NCI-H748 (cell line): ENCODE data around the gene ANKRD35.
"Not testable (repeated sequence)": the region's sequence is repeated elsewhere in the genome, so short reads cannot be mapped to it uniquely, and the experiment has no call there.

ENCODE experiments used
- DNase-seq: peaks from one replicate; lab custom pipeline; 2025; ENCODE audit not compliant: unreplicated experiment; lab: John Stamatoyannopoulos, UW

Gene ANKRD35

DNA sequence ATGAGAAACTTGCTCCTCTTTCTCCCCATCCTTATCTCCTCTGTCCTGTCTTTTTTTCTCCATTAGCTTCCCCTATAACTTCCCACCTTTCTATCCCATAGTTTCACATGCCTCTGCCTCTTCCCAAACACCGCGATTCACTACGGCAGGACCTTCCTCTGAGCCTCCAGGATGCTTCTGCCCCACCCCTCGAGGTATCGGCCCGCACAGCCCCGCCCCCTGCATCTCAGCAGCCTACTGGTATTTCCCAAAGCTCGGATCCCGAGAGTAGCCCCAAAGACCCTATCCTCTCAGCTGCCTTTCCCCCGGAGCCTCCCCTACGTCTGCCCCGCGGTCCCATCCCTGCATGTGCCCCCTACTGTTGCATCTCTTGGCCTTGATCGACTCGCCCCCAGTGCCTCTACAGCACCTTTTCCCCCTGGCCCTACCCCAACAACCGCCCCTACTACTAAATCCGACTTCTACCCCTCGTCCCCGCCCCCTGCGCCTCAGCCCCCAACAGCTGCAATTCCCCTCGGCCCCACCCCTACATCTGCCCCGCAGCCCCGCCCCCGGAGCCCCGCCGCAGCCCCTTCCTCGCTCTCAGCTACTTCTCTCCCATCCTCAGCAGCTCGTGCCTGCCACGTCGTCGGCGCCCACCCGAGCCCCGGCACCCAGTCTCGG, 27.3 kb downstream of the ANKRD35 start:
- DNase-seq = peak; percentile 84

DNA sequence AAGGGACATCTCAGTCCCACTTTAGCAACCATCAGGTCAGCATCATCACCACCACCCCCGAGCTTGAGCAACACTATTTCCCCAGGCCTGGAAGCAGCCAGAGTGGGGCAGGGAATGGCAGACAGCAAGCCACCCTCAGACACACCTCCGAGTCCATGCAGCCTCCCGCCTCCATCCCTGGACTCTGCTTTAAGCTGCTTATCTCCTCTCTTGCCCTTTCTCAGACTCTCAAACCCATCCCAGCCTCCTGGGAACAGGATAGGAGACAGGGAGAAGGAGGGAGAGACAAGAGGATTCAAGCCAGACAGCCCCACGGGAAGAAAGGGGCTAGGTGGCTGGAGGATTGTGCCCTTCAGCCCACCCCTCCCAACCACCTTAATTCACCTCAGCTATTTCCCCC, 28.5 kb downstream of the ANKRD35 start:
- DNase-seq = no peak

GRCh38 chr1:145855426-145855948, 30.2 kb downstream of the ANKRD35 start:
- DNase-seq = no peak

GRCh38 chr1:145849356-145850160, 36.1 kb downstream of the ANKRD35 start:
- no peak for DNase-seq

DNA sequence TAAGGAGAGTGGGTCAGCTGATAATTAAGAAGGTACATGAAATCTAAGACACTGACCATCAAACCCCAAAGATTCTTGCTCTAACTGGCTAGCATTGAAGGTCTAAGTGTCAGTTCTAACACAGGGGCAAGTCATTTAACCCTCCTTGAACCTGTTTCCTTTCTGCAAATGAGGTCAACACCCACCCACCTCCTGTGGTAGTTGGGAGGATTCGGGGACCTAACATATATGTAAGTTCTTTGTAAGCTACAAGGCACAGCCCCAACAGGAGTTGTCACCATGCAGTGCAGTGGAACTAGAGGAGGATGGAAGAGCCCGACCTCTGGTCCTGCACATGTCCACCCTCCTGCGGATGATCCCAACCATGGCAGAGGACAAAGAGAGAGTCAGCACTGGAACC, 37.8 kb downstream of the ANKRD35 start:
- no peak for DNase-seq

DNA sequence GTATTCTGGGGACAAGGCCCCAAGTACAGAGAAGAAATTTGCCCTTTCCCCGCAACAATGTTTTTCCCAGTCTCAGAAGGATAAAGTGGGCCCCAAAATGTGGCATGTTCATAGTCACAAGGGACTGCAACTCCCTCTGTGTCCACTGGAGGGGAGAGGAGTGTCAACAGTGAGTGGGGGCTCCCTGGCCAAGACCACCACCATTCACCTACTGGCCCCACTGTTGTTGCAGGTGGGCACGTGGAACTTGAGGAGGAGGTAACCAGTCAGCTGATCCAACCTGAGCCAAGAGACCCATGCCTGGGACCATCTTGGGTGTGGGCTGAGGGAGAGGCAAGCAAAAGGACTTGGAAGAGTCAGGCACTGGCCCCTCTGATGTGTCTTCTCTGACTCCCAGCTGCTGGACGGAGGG, 39.5 kb downstream of the ANKRD35 start:
- peak; percentile 63 for DNase-seq

DNA sequence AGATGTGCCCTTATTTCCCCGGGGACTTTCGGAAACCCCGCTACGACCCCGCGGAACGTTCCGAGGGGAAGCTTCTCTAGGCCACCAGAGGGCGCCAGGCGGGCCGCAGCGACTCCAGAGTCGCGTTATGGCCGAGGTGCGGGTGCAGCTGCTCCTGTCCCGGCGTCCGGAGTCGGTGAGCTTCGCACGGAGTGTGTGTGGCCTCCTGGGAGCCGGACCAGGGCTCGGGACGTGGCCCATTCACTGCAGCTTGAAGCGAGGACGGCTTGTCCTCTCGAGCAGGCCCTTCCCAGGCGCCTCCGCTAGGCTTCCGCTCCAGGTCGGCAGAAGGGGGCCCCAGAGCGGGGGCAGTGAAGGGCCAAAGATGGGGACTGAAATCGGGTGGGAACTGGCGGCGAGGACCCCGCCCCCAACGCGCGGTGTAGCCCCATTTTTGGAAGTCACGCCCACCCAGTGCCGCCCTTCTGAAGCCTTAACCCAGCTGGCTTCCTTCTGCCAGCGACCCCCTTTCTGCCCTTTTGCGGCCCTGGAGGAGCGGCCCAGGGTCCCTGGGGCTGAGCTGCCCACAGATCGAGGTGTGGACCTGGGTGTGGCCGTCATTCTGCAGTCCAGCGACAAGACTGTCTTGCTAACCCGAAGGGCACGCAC, 40.0 kb downstream of the ANKRD35 start, which contains the start of gene NUDT17:
Gene NUDT17, plus strand, starts transcription at position 117 of the 648 bp plus-strand sequence. Its CDS starts 11 bp downstream, at position 128.
- DNase-seq = peak; percentile 86

- DNase-seq = peak; percentile 59
These were observed 40.5 kb downstream of the ANKRD35 start for GRCh38 chr1:145845144-145845513.

DNA sequence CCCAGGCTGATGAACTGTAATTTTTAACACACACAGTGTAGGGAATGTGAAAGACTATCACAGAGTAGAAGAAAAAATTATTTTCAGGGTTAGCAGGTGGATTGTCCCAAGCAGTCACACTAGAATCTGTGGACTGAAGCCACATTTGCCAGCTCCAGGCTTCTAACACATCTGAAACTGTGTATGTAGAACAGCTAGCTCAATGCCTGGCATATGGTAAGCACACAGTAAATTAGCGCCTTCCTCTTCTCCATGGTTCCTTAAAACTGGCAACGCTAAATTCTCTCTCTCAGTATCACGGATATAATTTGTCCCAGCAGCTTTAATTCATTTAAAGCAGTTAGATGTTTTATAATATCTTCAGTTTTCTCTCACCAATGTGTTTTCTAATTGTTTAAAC, 42.6 kb downstream of the ANKRD35 start:
- DNase-seq = no peak

- DNase-seq = no peak
These were observed 48.0 kb downstream of the ANKRD35 start for GRCh38 chr1:145837656-145838055.

DNA sequence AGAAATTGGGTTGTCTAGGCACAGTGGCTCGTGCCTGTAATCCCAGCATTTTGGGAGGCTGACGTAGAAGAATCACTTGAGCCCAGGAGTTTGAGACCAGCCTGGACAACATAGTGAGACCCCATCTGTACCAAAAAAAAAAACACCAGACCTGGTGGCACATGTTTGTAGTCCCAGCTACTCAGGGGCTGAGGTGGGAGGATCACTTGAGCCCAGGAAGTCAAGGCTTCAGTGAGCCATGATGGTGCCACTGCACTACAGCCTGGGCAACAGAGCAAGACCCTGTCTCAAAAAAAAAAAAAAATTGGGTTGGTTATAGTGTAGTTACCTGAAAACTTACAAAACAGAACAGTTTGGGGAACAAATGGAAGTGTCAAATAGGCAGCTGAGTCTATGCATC, 54.9 kb downstream of the ANKRD35 start:
- not testable (repeated sequence) for DNase-seq

DNA sequence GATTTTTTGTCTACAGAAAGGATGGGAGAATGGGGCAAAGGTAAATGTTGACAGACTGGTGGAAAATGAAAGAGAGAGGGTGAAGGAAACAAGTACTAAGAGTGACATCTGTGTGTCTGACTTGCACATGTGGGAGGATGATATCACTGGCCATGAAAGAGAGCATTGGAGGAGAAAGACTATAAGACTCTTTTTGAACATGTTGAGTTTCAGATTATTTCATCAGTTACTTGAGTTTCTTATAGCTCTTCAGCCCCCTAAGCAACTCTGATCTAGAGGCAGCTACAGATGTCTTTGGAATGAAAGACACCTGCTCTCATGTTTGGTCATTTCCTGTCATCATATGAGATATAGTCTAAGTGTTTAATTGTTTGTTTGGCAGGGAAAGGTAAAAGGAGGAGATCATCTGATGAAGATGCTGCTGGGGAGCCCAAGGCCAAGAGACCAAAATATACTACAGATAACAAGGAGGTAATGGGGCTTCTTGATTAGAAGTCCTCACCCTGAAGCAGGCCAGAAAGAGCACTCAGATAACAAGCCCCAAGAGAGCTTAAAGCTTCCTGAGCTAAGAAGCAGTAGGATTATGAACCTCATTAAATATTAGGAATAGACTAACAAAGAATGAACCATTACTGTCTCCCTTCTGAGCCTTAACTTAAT, 57.2 kb downstream of the ANKRD35 start:
- no peak for DNase-seq

DNA sequence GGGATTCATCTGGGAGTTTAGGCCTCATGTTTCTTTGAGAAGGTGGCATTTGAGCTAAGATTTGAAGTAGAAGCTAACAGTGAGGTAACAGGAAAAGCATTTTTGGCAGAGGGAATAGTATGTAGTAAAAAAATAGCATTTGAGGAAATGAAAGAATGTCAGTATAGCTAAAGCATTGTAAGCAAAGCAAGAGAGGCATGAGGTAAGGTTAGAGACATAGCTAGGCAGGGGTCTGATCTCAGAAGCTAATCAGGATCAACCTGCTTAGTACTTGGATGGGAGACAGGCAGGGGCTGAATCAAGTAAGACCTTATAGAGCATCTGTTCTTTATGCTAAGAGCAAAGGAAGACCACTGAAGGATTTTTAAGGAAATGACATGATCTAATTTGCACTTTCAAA, 57.7 kb downstream of the ANKRD35 start:
- DNase-seq = no peak

GRCh38 chr1:145826030-145826429, 59.6 kb downstream of the ANKRD35 start:
- DNase-seq = no peak

DNA sequence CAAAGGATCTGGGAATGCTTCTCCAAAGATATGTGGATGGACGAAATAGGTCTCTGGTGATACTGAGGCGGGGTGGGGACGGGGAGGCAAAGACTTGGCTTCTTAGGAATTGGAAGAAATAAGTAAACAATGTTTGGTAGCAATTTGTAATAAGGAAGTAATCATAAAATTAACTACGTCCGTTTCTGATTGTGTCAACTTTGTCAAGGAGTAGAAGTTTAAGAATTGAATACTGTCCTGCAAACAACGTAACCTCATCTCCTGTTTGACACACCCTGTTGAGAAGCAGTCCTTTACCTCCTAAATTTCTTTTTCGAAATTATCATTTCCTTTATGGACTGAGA, 61.2 kb downstream of the ANKRD35 start:
- no peak for DNase-seq

DNA sequence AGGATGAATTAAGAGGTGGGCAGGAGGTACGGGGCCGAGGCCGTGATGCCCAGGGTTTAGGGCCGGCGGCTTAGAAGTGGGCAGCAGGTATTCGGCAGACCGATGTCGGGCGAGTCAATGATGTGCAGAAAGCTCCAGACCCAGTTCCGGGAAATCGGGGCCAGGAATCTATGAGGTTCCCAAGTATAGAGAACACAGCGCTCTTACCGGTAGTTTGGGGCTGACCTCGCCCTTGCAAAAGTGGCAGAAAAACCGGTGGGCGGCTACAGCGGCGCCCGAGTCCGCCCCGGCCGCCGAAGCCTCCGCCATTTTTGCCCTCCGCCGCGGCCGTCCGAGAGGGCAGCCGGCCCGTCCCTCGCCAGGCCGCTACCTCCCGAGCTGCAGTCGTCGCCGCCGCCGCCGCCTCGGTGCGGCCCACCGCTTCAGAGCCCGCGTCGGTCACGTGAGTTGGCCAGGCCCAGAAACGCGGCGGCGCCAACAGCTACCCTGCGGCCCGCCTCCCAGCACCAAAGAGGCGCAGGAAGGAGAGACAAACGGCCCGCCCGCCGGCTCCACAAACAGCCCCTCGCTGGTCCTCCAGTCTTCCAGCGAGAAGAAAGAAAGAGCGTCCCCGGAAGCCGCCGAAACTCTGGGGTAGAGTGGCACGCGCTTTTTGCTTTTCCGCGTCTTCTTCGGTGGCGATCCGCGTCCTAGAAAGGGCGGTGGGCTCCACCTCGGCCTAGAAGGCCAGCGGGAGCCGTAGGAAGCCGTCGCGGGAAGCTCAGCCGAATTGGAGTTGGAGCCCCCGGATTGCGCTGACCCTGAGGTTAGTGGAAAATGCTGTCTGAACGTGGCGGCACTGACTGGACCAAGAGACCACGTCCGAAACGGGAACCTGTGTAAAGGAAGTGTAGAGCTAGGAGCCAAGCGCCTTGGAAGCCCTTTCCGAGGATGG, 61.8 kb downstream of the ANKRD35 start, which contains the start of the genes POLR3C and RNF115:
Gene POLR3C, plus strand, starts transcription at position 636 of the 934 bp plus-strand sequence. CDS start 1,577 bp downstream, outside the sequence.
Gene RNF115, minus strand, starts transcription at position 531 of the 934 bp plus-strand sequence. Its CDS starts 222 bp downstream, at position 309.
- peak; percentile 95 for DNase-seq

GRCh38 chr1:145822779-145823331, 62.8 kb downstream of the ANKRD35 start:
- DNase-seq = not testable (repeated sequence)

GRCh38 chr1:145818095-145818494, 67.6 kb downstream of the ANKRD35 start:
- not testable (repeated sequence) for DNase-seq
